Right hindlimb (tissue), 1 donor: Measurements from ENCODE around the gene FIBCD1.
"Not testable (repeated sequence)": the region's sequence is repeated elsewhere in the genome, so short reads cannot be mapped to it uniquely, and the experiment has no call there.

ENCODE experiments used
- DNase-seq: peaks from one replicate; pipeline ENCODE4 v3.0.0-alpha.2; 2018

The FIBCD1 gene

GRCh38 chr9:130972957-130973685 lies 34.1 kb upstream of the FIBCD1 start:
- DNase-seq = no peak

- DNase-seq = no peak
Observed at GRCh38 chr9:130972277-130972956, 33.4 kb upstream of the FIBCD1 start.

- DNase-seq = no peak
Observed at GRCh38 chr9:130971294-130971849, 32.3 kb upstream of the FIBCD1 start.

GRCh38 chr9:130970855-130971254 lies 31.8 kb upstream of the FIBCD1 start:
- no peak for DNase-seq

DNA sequence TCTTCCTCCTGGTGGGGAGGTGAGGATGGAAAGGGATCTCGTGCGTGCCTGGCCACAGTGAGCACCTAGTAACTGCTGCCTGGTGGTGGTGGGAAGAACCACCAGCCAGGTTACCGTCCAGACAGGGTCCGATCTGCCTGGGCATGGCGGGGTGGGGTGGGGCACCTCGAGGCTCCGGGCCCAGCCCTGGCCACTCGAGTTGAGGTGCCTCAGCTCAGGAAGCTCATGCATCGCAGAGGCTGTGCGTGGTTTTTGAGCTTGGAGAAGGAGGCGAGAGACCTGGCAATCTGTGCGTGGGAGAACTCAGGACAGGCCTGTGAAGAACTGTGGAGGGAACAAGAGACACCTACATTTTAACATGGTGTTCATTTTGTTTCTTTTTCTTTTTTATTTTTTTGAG lies 31.0 kb upstream of the FIBCD1 start:
- no peak for DNase-seq

DNA sequence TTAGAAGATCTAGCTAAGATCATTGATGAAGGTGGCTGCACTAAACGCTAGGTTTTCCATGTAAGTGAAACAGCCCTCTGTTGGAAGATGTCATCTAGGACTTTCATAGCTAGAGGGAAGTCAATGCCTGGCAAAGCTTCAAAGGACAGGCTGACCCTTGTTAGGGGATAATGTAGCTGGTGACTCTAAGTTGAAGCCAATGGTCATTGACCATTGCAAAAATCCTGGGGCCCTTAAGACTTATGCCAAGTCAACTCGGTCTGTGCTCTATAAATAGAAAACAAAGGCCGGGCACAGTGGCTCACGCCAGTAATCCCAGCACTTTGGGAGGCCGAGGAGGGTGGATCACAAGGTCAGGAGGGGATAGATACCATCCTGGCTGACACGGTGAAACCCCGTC lies 26.6 kb upstream of the FIBCD1 start:
- DNase-seq = no peak

DNA sequence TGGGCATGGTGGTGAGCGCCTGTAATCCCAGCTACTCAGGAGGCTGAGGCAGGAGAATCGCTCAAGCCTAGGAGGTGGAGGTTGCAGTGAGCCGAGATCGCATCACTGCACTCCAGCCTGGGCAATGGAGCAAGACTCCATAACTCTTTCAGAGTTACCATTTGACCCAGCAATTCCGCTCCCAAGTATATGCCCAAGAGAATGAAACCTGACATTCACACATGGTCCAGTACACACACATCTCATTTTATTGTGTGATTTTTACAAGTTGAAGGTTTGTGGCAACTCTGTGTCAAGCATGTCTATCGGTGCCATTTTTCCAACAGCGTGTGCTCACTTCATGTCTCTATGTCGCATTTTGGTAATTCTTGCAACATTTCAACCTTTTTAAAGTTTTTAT lies 24.9 kb upstream of the FIBCD1 start:
- DNase-seq = no peak

GRCh38 chr9:130963337-130963908 lies 24.4 kb upstream of the FIBCD1 start:
- DNase-seq = no peak

DNA sequence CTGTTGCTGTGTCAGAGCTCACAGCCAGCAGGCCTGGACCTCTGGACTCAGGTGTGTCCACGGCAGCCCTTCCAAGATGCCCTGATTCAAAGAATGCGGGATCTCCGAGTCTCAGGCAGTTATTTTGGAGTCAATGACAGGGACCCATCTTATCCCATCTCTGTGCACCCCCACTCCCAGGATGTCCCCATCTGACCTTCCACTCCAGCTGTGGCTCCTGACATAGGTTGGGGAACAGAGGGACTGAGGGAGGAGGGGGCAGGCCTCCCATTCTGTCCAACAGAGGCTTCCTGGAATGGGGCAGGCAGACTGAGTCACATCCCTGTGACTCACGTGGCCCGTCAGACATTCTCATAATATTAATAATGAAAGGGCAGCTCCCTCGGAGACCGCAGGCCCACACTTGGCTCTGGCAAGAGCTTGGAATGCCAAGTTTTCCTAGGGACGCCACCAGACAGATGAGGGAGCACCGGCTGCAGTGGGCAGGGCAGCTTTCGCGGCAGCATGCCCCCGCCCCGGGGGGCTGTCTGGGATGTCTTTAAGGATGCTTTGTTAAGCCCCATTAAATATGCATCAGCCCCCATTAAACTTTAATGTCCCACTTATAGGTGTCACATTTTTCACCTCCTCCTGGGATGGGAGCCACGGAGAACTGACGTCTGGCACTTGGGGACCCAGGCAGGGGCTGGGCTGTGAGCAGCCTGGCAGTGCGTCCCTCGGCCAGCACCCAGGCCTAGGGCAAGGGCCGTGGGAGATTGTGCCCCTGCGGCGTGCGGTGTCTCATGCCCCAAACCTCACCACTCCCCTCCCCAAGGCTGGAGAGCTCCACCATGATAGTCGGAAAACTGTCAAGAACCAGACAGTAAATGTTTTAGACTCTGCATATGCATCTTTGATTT lies 23.6 kb upstream of the FIBCD1 start:
- DNase-seq = no peak

DNA sequence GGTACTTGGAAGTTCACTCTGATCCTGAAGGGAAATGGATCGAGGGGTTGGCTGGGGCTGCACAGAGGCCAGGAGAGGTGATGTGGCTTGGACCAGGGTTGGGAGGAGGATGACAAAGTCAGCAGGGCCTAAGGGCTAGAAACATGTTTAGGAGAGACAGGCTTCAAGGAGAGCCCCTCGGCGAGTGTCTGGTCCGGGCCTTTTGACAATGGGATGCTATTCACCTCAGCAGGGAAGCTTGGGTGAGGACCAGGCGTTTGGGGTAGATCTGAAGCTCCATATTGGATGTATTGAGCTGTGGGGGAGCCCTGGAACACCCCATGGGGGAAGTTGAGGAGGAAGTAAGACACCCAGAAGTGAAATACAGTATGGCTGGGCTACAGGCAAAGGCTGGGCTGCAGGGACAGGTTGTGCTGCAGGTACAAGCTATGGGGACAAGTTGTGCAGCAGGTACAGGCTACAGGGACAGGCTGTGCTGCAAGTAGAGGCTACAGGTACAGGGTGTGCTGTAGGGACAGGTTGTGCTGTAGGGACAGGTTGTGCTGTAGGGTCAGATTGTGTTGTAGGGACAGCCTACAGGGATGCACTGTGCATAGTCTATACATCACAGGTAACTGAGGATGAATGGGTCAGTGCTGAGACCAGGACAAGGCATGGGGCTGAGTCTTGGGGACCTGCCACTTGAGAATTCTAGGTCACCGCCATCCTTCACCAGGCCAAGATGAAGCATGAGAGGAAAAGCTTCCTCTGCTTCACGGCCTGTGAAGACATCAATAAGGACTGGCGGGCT lies 22.7 kb upstream of the FIBCD1 start:
- DNase-seq = no peak

- no peak for DNase-seq
Observed at GRCh38 chr9:130960522-130961378, 21.7 kb upstream of the FIBCD1 start.

DNA sequence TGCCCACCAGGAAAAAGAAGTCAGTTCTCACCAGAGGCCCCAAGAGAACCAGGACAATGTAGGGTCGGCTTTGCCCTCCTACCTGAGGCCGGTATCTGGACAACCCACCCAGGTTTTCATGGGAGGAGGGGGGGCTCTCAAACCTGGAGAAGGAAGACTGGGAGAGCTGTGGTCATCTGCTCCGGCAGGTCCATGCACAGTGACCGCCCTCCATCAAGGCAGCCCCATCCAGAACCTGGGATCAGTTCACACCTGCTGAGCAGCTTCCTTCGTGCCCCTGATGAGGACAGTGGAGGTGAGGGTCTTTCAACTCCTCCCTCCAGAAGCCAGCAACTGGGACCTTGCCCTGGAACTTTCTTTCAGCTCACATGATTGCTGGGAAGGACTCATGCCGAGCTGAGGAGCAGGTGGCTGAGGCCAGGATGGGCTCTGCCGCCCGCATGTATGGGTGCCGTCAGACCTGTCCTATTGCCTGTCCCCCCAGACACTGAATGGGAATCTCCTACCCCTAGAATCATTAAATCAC lies 20.8 kb upstream of the FIBCD1 start:
- no peak for DNase-seq

GRCh38 chr9:130958564-130958963 lies 19.5 kb upstream of the FIBCD1 start:
- not testable (repeated sequence) for DNase-seq

- DNase-seq = no peak
Observed at GRCh38 chr9:130957451-130958203, 18.6 kb upstream of the FIBCD1 start.

DNA sequence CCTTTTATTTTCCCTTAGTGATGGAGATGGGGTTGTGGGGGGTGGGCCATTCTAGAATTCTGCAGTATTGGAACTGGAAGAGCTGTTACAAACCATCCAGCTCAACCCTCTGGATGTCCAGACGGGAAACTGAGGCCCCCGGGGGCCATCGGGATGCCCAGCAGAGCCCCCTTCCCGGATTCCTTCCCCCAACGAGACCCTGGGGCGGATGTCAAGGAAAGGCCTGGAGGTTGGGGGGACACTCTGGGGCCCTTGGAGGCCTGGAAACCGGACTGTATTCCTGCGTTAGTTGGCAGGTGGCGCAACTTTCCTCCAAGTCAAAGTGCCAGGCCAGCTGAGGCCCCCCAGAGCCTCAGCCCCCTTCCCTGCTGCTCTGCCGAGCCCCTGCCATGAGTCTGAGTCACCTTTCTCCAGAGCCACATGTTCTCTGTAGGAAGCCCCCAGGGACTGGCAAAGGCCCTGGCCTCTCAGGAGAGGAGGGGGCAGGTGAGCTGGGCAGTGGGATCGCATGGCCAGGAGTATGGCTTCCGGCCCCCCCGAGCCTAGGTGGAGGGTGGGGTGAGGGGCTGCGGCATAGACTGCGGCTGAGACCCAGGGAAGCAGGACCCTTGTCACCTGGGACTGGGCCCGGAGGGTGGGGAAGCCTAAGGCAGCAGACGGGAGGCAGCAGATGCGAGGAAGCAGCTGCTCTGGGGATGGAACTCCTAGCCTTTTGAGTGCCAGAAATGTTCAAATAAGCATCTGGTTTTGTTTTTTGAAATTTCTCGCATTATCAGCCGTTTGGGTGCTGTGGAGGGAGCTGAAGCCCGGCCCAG lies 17.8 kb upstream of the FIBCD1 start:
- no peak for DNase-seq

- DNase-seq = no peak
Observed at GRCh38 chr9:130955947-130956621, 17.0 kb upstream of the FIBCD1 start.

DNA sequence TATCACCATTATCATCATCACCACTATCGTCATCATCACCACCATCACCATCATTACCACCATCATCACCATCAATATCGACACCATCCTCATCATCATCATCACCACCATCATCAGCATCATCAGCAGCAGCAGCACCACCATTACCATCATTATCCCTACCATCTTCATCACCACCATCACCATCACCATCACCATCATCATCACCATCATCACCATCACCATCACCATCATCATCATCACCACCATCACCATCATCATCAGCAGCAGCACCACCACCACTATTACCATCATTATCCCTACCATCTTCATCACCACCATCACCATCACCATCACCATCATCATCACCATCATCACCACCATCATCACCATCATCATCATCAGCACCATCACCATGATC lies 15.9 kb upstream of the FIBCD1 start:
- not testable (repeated sequence) for DNase-seq

GRCh38 chr9:130954317-130954716 lies 15.3 kb upstream of the FIBCD1 start:
- no peak for DNase-seq
